Lung (tissue), 12 donors: Measurements from ENCODE around the gene ZNF648. TPM values are rescaled to one million over a fixed set of nuclear protein-coding genes. Genes with fewer than 3 reads are reported as not detected.

Source experiments
- ATAC-seq: fragments of 200-7000 bp; cut with Tn5 transposase; one replicate; pipeline ENCODE4 v1.9.1; 2020; ENCODE audit warnings: moderate number of reproducible peaks; ENCODE audit not compliant: insufficient read depth, low FRiP score
- DNase-seq, 3 donors: peaks; one replicate each; pipeline ENCODE4 v3.0.0-alpha.2; 2013 to 2017
- H3K27ac ChIP-seq, 2 donors: one replicate each; pipeline ENCODE4 v1.5.1; 2013; ENCODE audit warnings: mild to moderate bottlenecking in 2 of 2, moderate library complexity in 2 of 2, control low read depth in 1 of 2, inconsistent platforms in 1 of 2, low read depth in 1 of 2, low read length in 1 of 2
- H3K27me3 ChIP-seq, 3 donors: one replicate each; pipeline ENCODE4 v1.5.1; 2013; ENCODE audit warnings: low read length in 2 of 3; ENCODE audit not compliant: control insufficient read depth in 3 of 3, insufficient read depth in 3 of 3
- H3K36me3 ChIP-seq, 4 donors: one replicate each; pipeline ENCODE4 v1.5.1; 2013; ENCODE audit warnings: low read length in 4 of 4, mild to moderate bottlenecking in 1 of 4, moderate library complexity in 1 of 4; ENCODE audit not compliant: control insufficient read depth in 4 of 4, insufficient read depth in 4 of 4
- H3K4me1 ChIP-seq, 5 donors: one replicate each; pipeline ENCODE4 v1.5.1; 2013; ENCODE audit warnings: low read length in 5 of 5, mild to moderate bottlenecking in 2 of 5, moderate library complexity in 1 of 5; ENCODE audit not compliant: control insufficient read depth in 5 of 5, insufficient read depth in 5 of 5
- H3K4me3 ChIP-seq: one replicate; pipeline ENCODE4 v1.5.1; 2013; ENCODE audit warnings: mild to moderate bottlenecking, control low read depth, moderate library complexity
- H3K9ac ChIP-seq, 2 donors: one replicate each; pipeline ENCODE4 v1.5.1; 2013; ENCODE audit warnings: low read length in 2 of 2, control low read depth in 1 of 2; ENCODE audit not compliant: insufficient read depth in 1 of 2
- H3K9me3 ChIP-seq, 4 donors: one replicate each; pipeline ENCODE4 v1.5.1; 2013; ENCODE audit warnings: low read length in 3 of 4, mild to moderate bottlenecking in 1 of 4, moderate library complexity in 1 of 4; ENCODE audit not compliant: control insufficient read depth in 4 of 4, insufficient read depth in 3 of 4
- CTCF ChIP-seq: IDR thresholded peaks from 2 replicates; pipeline ENCODE4 v1.5.1; 2012; ENCODE audit warnings: mild to moderate bottlenecking; ENCODE audit errors: control extremely low read depth, extremely low read depth
- WGBS, 2 donors: extraction: QIAGEN DNeasy Blood & Tissue Kit; methylation state at CpG; one replicate each; pipeline ENCODE4 v1.1.7; 2013; 5-methylcytosine and 5-hydroxymethylcytosine counted together
- polyA plus RNA-seq, 2 donors: library from polyadenylated mRNA; stranded (reverse); fragments of 200-250 nt; gene quantifications; one replicate each; pipeline ENCODE4 v1.2.1, GENCODE V29; 2013
- total RNA-seq, 2 donors: library from RNA; depleted of rRNA in 1 of 2; stranded (reverse); fragments of >200 nt in 1 of 2; gene quantifications; one replicate each; pipeline ENCODE4 v1.2.1, GENCODE V29; 2014 to 2021
- donor health status: control.
- donor health status: control.
- donor health status: Bipolar disorder and iron deficiency.
- donor health status: healthy.
- donor health status: DM: yes; HTN: yes; CAD: no.

ZNF648 gene
- total and polyA plus RNA-seq, 4 donors: 0.09 to 0.21 (median 0.20) TPM; not detected in 1

GRCh38 chr1:182060877-182061276 is 635 bp downstream of the ZNF648 start:
- Histone ChIP-seq H3K27ac (no peak overlapping the region), H3K9me3 (peaks cover 0 to 12% (median 0%) of the 10 kb centered on the region in 4 donors), H3K4me3 (no peak overlapping the region), H3K36me3 (no peaks in the 10 kb centered on the region), H3K27me3 (peaks cover 7 to 16% (median 15%) of the 10 kb centered on the region in 3 donors), H3K4me1 (no peaks in the 10 kb centered on the region), H3K9ac (no peak overlapping the region)
- DNase-seq (no peak), ATAC-seq (no peak)
- no peak for TF ChIP-seq CTCF
- 80 to 83% methylated on average over 6 of the region's 6 CpGs for WGBS, 2 donors

DNA sequence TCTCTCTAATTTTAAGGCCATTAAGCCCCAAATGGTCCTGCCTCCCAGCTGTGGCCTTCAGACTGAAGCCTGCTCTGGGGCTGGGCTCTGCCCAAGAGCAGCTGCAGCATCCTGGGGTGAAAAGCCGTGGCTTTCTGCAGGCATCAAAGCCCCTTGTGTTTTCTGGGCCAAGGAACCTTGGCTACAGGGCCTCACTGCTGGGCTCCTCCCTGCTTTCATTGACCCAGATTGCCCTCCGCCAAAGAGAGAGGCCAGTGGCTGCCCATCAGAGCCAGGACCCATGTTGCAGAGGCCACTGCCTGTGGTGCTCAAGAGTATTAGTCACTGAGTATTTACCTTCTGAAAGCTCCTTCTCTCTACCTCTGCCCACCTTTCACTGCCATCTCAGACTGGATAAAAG is 1.6 kb downstream of the ZNF648 start:
- Histone ChIP-seq H3K27ac (no peak overlapping the region), H3K9me3 (peaks cover 0 to 12% (median 0%) of the 10 kb centered on the region in 4 donors), H3K9ac (no peak overlapping the region), H3K27me3 (peaks cover 7 to 20% (median 19%) of the 10 kb centered on the region in 3 donors), H3K4me3 (no peak overlapping the region), H3K4me1 (no peaks in the 10 kb centered on the region), H3K36me3 (no peaks in the 10 kb centered on the region)
- DNase-seq: no peak
- TF ChIP-seq CTCF: no peak
- ATAC-seq: no peak
- WGBS, 2 donors: 76 to 84% methylated on average over 2 of the region's 2 CpGs

DNA sequence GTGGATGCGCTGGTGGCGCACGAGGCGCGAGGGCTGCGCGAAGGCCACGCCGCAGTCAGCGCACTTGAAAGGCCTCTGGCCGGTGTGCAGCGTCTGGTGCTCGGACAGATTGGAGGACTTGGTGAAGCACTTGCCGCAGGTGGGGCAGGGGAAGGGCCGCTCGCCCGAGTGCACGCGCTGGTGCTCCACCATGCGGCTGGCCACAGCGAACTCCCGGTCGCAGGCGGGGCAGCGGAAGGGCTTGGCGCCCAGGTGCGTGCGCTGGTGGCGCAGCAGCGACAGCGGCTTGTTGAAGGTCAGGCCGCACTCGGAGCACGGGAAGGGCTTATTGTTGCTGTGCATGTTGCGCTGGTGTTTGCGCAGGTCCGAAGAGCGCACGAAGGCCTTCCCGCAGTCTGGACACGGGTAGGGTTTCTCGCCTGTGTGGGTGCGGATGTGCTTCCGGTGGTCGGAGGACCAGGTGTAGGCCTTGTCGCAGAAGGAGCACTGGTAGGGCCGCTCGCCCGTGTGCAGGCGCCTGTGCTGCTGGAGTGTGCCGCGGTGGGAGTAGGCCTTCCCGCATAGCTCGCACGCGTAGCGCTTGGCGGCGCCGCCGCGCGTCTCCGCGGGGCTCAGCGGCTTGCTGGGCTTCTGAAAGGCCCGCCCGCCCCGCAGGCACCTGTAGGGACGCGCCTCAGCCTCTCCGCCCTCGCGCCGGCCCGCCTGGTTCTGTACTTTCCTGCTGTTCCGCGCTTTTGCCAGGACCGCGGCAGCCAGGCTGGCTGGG is 4.7 kb downstream of the ZNF648 start:
- Histone ChIP-seq H3K9me3 (peaks cover 0 to 7% (median 0%) of the 10 kb centered on the region in 4 donors), H3K36me3 (no peaks in the 10 kb centered on the region), H3K4me1 (peaks cover 0 to 2% (median 0%) of the 10 kb centered on the region in 5 donors), H3K27me3 (peaks cover 5 to 21% (median 20%) of the 10 kb centered on the region in 3 donors), H3K27ac (no peak overlapping the region), H3K9ac (no peak overlapping the region), H3K4me3 (no peak overlapping the region)
- ATAC-seq (no peak), DNase-seq (peak in 1 of 3 donors; percentile 9)
- 15 to 19% methylated on average over 67 to 80 of the region's 80 CpGs for WGBS, 2 donors
- TF ChIP-seq CTCF: no peak
